KMS-11 (cell line): ENCODE results near the gene MEMO1.

Source experiments
- H2AFZ ChIP-seq: fragments of 200-600 bp; sonication (generic); 2 replicates; pipeline ENCODE4 v1.6.1; 2016; ENCODE audit warnings: antibody characterized with exemption, mixed run types, low read depth
- H3K27ac ChIP-seq: fragments of 200-600 bp; sonication (generic); 2 replicates; pipeline ENCODE4 v1.6.1; 2016; ENCODE audit warnings: mild to moderate bottlenecking, mixed run types
- H3K27me3 ChIP-seq: fragments of 200-600 bp; sonication (generic); 2 replicates; pipeline ENCODE4 v1.6.1; 2017; ENCODE audit warnings: mild to moderate bottlenecking, low read depth, mixed run types, moderate library complexity; ENCODE audit not compliant: insufficient read depth
- H3K36me3 ChIP-seq: fragments of 200-600 bp; sonication (generic); 2 replicates; pipeline ENCODE4 v1.6.1; 2017; ENCODE audit warnings: mild to moderate bottlenecking, mixed run types; ENCODE audit not compliant: insufficient read depth
- H3K4me1 ChIP-seq: fragments of 200-600 bp; sonication (generic); 2 replicates; pipeline ENCODE4 v1.6.1; 2016; ENCODE audit warnings: mild to moderate bottlenecking, low read depth, mixed run types; ENCODE audit not compliant: poor library complexity, severe bottlenecking
- H3K4me2 ChIP-seq: fragments of 200-600 bp; sonication (generic); 2 replicates; pipeline ENCODE4 v1.7.0; 2016; ENCODE audit warnings: mild to moderate bottlenecking, mixed run types
- H3K4me3 ChIP-seq: fragments of 200-600 bp; sonication (generic); IDR thresholded peaks from 2 replicates; pipeline ENCODE4 v1.6.1; 2017; ENCODE audit warnings: low read depth, low read length, mixed read lengths; ENCODE audit not compliant: insufficient read depth
- H3K79me2 ChIP-seq: fragments of 200-600 bp; sonication (generic); 2 replicates; pipeline ENCODE4 v1.6.1; 2016; ENCODE audit warnings: low read depth, mixed run types; ENCODE audit not compliant: insufficient read depth
- H3K9ac ChIP-seq: fragments of 200-600 bp; sonication (generic); 2 replicates; pipeline ENCODE4 v1.6.1; 2016; ENCODE audit warnings: mild to moderate bottlenecking, mixed run types
- H4K20me1 ChIP-seq: fragments of 200-600 bp; sonication (generic); 2 replicates; pipeline ENCODE4 v1.6.1; 2016; ENCODE audit warnings: mild to moderate bottlenecking, mixed run types; ENCODE audit not compliant: insufficient read depth
- TF ChIP-seq, protein P1 (sequence below): fragments of 200-600 bp; sonication (generic); conservative IDR thresholded peaks from 2 replicates; pipeline ENCODE4 v1.6.1; 2017; ENCODE audit warnings: low read depth, mild to moderate bottlenecking, antibody characterized with exemption, low read length, moderate library complexity, mixed read lengths

Gene MEMO1

DNA sequence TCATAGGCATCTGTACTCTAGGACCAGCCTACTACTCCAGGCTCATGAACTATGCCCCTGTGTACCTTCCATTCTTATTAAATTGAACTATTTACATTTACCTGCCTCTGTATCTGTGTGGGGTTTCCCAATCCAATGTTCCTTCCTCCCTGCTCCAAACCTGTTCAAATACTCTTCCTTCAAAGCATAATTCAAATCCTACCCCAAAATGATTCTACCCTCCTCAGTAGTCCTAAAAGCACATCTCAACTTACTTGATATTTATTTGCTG lies 3.8 kb downstream of the MEMO1 start:
- Histone ChIP-seq H3K27ac (no peak overlapping the region), H3K27me3 (no peaks in the 10 kb centered on the region), H3K4me2 (peak overlapping the region; percentile 85; the same call in 1 of the 2 replicates), H3K79me2 (peaks cover 74% of the 10 kb centered on the region), H3K9ac (no peak overlapping the region), H3K4me3 (no peak overlapping the region), H3K4me1 (peaks cover 33% of the 10 kb centered on the region), H3K36me3 (no peaks in the 10 kb centered on the region), H2AFZ (no peak overlapping the region), H4K20me1 (peaks cover 44% of the 10 kb centered on the region)
- TF ChIP-seq, protein P1, sequence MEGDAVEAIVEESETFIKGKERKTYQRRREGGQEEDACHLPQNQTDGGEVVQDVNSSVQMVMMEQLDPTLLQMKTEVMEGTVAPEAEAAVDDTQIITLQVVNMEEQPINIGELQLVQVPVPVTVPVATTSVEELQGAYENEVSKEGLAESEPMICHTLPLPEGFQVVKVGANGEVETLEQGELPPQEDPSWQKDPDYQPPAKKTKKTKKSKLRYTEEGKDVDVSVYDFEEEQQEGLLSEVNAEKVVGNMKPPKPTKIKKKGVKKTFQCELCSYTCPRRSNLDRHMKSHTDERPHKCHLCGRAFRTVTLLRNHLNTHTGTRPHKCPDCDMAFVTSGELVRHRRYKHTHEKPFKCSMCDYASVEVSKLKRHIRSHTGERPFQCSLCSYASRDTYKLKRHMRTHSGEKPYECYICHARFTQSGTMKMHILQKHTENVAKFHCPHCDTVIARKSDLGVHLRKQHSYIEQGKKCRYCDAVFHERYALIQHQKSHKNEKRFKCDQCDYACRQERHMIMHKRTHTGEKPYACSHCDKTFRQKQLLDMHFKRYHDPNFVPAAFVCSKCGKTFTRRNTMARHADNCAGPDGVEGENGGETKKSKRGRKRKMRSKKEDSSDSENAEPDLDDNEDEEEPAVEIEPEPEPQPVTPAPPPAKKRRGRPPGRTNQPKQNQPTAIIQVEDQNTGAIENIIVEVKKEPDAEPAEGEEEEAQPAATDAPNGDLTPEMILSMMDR = no peak

DNA sequence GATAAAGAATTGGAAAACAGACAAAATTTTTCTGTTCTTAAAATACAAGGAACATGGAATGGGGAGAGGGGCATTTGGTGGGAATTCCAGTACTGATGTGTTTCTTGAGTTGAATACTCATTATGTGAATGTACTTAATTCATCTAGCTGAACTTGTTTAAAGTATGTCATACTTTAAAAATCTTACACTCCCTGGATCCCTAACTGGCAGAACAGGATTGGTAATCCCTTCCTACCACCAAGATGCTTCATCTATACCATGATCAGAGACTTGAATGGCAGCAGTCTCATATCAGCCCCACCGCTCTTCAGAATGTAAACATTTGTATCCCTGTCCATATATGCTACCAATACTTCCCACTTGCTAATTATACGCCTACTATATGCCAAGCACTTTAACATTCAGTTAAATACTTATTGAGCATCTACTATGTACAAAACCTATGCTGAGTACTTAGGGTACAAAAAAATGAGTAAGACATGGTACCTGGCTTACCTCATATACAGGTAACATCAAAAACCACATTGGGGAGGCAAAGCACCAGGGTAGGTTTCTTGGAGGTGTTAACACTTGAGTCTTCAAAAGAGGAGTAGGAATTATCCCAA lies 5.3 kb downstream of the MEMO1 start:
- peaks cover 26% of the 10 kb centered on the region for H3K4me1 ChIP-seq
- TF ChIP-seq, protein P1 = no peak
- H3K9ac ChIP-seq = no peak overlapping the region
- H3K27me3 ChIP-seq = no peaks in the 10 kb centered on the region
- H3K27ac ChIP-seq = no peak overlapping the region
- no peak overlapping the region for H3K4me3 ChIP-seq
- H3K36me3 ChIP-seq = no peaks in the 10 kb centered on the region
- no peak overlapping the region for H2AFZ ChIP-seq
- H3K79me2 ChIP-seq = peaks cover 88% of the 10 kb centered on the region
- H4K20me1 ChIP-seq = peaks cover 44% of the 10 kb centered on the region
- H3K4me2 ChIP-seq = no peak overlapping the region

- Histone ChIP-seq H3K4me1 (peaks cover 25% of the 10 kb centered on the region), H3K27ac (no peak overlapping the region), H3K36me3 (no peaks in the 10 kb centered on the region), H3K79me2 (peaks cover 95% of the 10 kb centered on the region), H4K20me1 (peaks cover 51% of the 10 kb centered on the region), H3K4me3 (no peak overlapping the region), H3K27me3 (no peaks in the 10 kb centered on the region), H2AFZ (no peak overlapping the region), H3K9ac (no peak overlapping the region), H3K4me2 (no peak overlapping the region)
- TF ChIP-seq, protein P1 = no peak
These were observed 7.0 kb downstream of the MEMO1 start for GRCh38 chr2:32003791-32004190.

DNA sequence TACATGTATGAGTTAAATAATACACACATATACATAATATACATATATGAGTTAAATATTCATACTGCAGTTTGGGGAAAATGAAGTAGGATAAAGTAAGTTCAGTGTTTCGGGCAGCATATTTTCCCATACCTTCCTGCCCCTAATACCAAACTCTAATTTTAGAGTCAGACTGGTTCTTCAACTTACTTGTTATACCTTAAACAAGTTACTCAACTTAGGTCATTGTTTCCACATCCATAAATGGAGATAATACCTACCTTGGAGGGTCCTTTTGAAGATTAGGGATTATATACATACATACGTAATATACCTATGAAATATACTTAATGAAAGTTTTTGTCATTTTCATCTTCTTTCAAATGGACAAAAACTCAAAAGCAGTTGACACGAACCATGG lies 8.4 kb downstream of the MEMO1 start:
- Histone ChIP-seq H3K27me3 (no peaks in the 10 kb centered on the region), H3K4me3 (no peak overlapping the region), H3K27ac (no peak overlapping the region), H2AFZ (no peak overlapping the region), H3K79me2 (peaks cover 95% of the 10 kb centered on the region), H3K4me2 (no peak overlapping the region), H3K9ac (no peak overlapping the region), H4K20me1 (peaks cover 43% of the 10 kb centered on the region), H3K36me3 (no peaks in the 10 kb centered on the region), H3K4me1 (peaks cover 21% of the 10 kb centered on the region)
- TF ChIP-seq, protein P1 = no peak
